ENCODE measurements around the gene UNC93B1. TPM values are rescaled to one million over a fixed set of nuclear protein-coding genes. Genes with fewer than 3 reads are reported as not detected.

Gene UNC93B1
- total RNA-seq, 1 experiment from 2014 or later: 26.5 TPM

- H3K9me3 Mint-ChIP-seq (ENCODE audit: unreplicated experiment): no peaks in the 10 kb centered on the region
- peaks cover 52% of the 10 kb centered on the region for H3K36me3 Mint-ChIP-seq (ENCODE audit: insufficient read depth, unreplicated experiment)
- Histone ChIP-seq H3K4me3 (ENCODE audit: low read depth, low read length) (no peak overlapping the region), H3K27me3 (replicated peaks; ENCODE audit: control insufficient read depth, insufficient read depth, low read length) (no peaks in the 10 kb centered on the region), H3K36me3 (ENCODE audit: control insufficient read depth, insufficient read depth, low read length) (peaks cover 4% of the 10 kb centered on the region), H3K4me1 (peaks cover 36% of the 10 kb centered on the region), H3K9me3 (no peaks in the 10 kb centered on the region)
- no peak overlapping the region for H3K4me3 Mint-ChIP-seq (ENCODE audit: unreplicated experiment)
- no peak overlapping the region for H3K27ac Mint-ChIP-seq (ENCODE audit: unreplicated experiment)
- H3K27me3 Mint-ChIP-seq (ENCODE audit: insufficient read depth, unreplicated experiment): no peaks in the 10 kb centered on the region
- POLR2A ChIA-PET: interaction anchor here (1.0 kb wide), 1 partner anchor 10 kb away, joined by 4 read pairs; no protein-coding TSS in a partner anchor
- no peak for DNase-seq
- intact Hi-C loops (cut with micrococcal nuclease; ENCODE audit: unreplicated experiment): no loop called here
- no peak for TF ChIP-seq CTCF (IDR thresholded peaks at IDR 0.05; ENCODE audit: insufficient read depth in 1 of 2, low read depth in 1 of 2, low read length in 1 of 2, severe bottlenecking in 1 of 2, unreplicated experiment in 1 of 2)
- H3K4me1 Mint-ChIP-seq (ENCODE audit: low read depth, unreplicated experiment): peaks cover 23% of the 10 kb centered on the region
- CTCF ChIA-PET: interaction anchor here (0.6 to 0.7 kb wide), 2 partner anchors 16 to 1871 kb away, joined by 3 read pairs; no protein-coding TSS in a partner anchor
- BruUV-seq (replicated peaks): no TSS peak
Measured at GRCh38 chr11:68036717-68037239, 32.9 kb upstream of the UNC93B1 start.

DNA sequence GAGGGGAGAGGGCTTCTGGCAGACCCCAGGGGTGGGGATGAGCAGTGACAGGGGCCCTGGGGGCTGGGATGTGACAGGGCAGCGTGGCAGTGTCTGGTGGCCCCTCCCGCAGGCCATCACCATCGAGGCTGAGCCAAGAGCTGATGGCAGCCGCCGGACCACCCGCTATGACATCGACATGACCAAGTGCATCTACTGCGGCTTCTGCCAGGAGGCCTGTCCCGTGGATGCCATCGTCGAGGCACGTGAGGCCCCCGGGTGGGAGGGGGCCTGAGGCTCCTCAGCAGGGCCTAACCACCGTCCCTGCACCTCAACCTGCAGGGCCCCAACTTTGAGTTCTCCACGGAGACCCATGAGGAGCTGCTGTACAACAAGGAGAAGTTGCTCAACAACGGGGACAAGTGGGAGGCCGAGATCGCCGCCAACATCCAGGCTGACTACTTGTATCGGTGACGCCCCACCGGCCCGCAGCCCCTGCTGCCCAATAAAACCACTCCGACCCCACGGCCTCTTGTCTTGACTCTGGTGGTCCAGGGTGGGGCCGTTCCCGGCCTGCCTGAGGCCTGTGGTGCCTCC, 32.3 kb upstream of the UNC93B1 start:
- Mint-ChIP-seq H3K4me3 (ENCODE audit: unreplicated experiment) (no peak overlapping the region), H3K9me3 (ENCODE audit: unreplicated experiment) (no peaks in the 10 kb centered on the region), H3K27me3 (ENCODE audit: insufficient read depth, unreplicated experiment) (no peaks in the 10 kb centered on the region), H3K27ac (ENCODE audit: unreplicated experiment) (no peak overlapping the region), H3K36me3 (ENCODE audit: insufficient read depth, unreplicated experiment) (peaks cover 52% of the 10 kb centered on the region), H3K4me1 (ENCODE audit: low read depth, unreplicated experiment) (peaks cover 29% of the 10 kb centered on the region)
- H3K9me3 ChIP-seq: no peaks in the 10 kb centered on the region
- ChIA-PET CTCF (no interaction called here), POLR2A (no interaction called here)
- DNase-seq: no peak
- intact Hi-C loops (cut with micrococcal nuclease; ENCODE audit: unreplicated experiment): no loop called here
- TF ChIP-seq CTCF (IDR thresholded peaks at IDR 0.05; ENCODE audit: insufficient read depth in 1 of 2, low read depth in 1 of 2, low read length in 1 of 2, severe bottlenecking in 1 of 2, unreplicated experiment in 1 of 2): no peak
- no peak overlapping the region for H3K4me3 ChIP-seq (ENCODE audit: low read depth, low read length)
- H3K27me3 ChIP-seq (replicated peaks; ENCODE audit: control insufficient read depth, insufficient read depth, low read length): no peaks in the 10 kb centered on the region
- no TSS peak for BruUV-seq (replicated peaks)
- peaks cover 4% of the 10 kb centered on the region for H3K36me3 ChIP-seq (ENCODE audit: control insufficient read depth, insufficient read depth, low read length)
- H3K4me1 ChIP-seq: peaks cover 40% of the 10 kb centered on the region

DNA sequence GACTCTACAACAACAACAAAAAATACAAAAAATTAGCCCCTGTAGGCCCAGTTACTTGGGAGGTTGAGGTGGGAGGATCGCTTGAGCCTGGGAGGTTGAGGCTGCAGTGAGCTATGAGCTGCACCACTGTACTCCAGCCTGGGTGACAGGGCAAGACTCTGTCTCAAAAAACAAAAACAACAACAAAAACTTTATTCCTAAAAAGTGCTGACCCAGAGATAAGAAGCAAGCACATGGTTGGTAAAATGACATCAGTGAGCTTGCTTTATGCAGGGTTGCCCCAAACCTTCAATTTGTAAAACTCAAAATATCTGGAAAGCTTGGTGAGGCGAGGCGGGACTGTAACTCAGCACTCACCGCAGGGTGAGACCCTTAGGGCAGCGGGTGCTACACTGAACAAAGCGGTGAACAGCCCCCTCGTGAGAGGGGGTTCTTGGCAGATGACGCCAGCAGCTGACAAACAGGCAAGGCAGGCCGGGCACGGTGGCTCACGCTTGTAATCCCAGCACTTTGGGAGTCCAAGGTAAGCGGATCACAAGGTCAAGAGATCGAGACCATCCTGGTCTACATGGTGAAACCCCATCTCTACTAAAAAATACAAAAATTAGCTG, 31.5 kb upstream of the UNC93B1 start:
- Histone ChIP-seq H3K4me1 (peaks cover 34% of the 10 kb centered on the region), H3K27me3 (replicated peaks; ENCODE audit: control insufficient read depth, insufficient read depth, low read length) (no peaks in the 10 kb centered on the region), H3K36me3 (ENCODE audit: control insufficient read depth, insufficient read depth, low read length) (peaks cover 4% of the 10 kb centered on the region), H3K4me3 (ENCODE audit: low read depth, low read length) (no peak overlapping the region), H3K9me3 (no peaks in the 10 kb centered on the region)
- no peak for TF ChIP-seq CTCF (IDR thresholded peaks at IDR 0.05; ENCODE audit: insufficient read depth in 1 of 2, low read depth in 1 of 2, low read length in 1 of 2, severe bottlenecking in 1 of 2, unreplicated experiment in 1 of 2)
- no TSS peak for BruUV-seq (replicated peaks)
- H3K9me3 Mint-ChIP-seq (ENCODE audit: unreplicated experiment): no peaks in the 10 kb centered on the region
- no peak overlapping the region for H3K4me3 Mint-ChIP-seq (ENCODE audit: unreplicated experiment)
- no peak for DNase-seq
- peaks cover 27% of the 10 kb centered on the region for H3K4me1 Mint-ChIP-seq (ENCODE audit: low read depth, unreplicated experiment)
- CTCF ChIA-PET: no interaction called here
- POLR2A ChIA-PET: no interaction called here
- no peaks in the 10 kb centered on the region for H3K27me3 Mint-ChIP-seq (ENCODE audit: insufficient read depth, unreplicated experiment)
- no peak overlapping the region for H3K27ac Mint-ChIP-seq (ENCODE audit: unreplicated experiment)
- H3K36me3 Mint-ChIP-seq (ENCODE audit: insufficient read depth, unreplicated experiment): peaks cover 55% of the 10 kb centered on the region
- intact Hi-C loops (cut with micrococcal nuclease; ENCODE audit: unreplicated experiment): no loop called here

All from Caco-2 (cell line).